HEK293 (cell line): ENCODE results near the gene SLF1.
"Not testable (repeated sequence)": the region's sequence is repeated elsewhere in the genome, so short reads cannot be mapped to it uniquely, and the experiment has no call there.

Experiments
- CTCF ChIA-PET: fragments of 350-600 bp; formaldehyde crosslinking; extraction: SDS; loops from one replicate; lab custom pipeline; 2021; ENCODE audit warnings: antibody characterized with exemption; lab: Yijun Ruan, JAX
- POLR2A ChIA-PET: fragments of 300-600 bp; formaldehyde crosslinking; extraction: SDS; loops from one replicate; lab custom pipeline; 2020; ENCODE audit warnings: antibody characterized with exemption, inconsistent platforms; lab: Yijun Ruan, JAX
- H3K27ac ChIP-seq: fragments of 200-500 bp; sonication (Bioruptor generic); 2 replicates; pipeline ENCODE4 v1.5.1; 2014; ENCODE audit warnings: low read depth, low read length, control low read depth, inconsistent platforms; ENCODE audit errors: extremely low read depth
- H3K36me3 ChIP-seq, 2 experiments: fragments of 200-500 bp in 1 of 2; sonication (Bioruptor generic) in 1 of 2; 1 replicate in 1 of 2; 2 replicates in 1 of 2; pipeline ENCODE4 v1.5.1; 2014 to 2017; ENCODE audit warnings: inconsistent platforms in 2 of 2, low read length in 2 of 2; ENCODE audit not compliant: control insufficient read depth in 2 of 2, insufficient read depth in 1 of 2
- H3K4me1 ChIP-seq: fragments of 200-500 bp; sonication (Bioruptor generic); 2 replicates; pipeline ENCODE4 v1.5.1; 2014; ENCODE audit warnings: mild to moderate bottlenecking, low read length, inconsistent platforms; ENCODE audit not compliant: control insufficient read depth, insufficient read depth
- H3K4me3 ChIP-seq: 2 replicates; pipeline ENCODE4 v1.5.1; 2011; ENCODE audit warnings: low read depth, mild to moderate bottlenecking, control low read depth, low read length, moderate library complexity
- H3K9me3 ChIP-seq: fragments of 200-500 bp; sonication (Bioruptor generic); 2 replicates; pipeline ENCODE4 v1.5.1; 2014; ENCODE audit warnings: low read depth, low read length, inconsistent platforms; ENCODE audit not compliant: control insufficient read depth, insufficient read depth
- BCL6B ChIP-seq: fragments of 450-650 bp; formaldehyde crosslinking; IDR thresholded peaks from 2 replicates; pipeline ENCODE4 v1.5.1; 2017; ENCODE audit warnings: missing biosample characterization, missing genetic modification characterization
- CTCF ChIP-seq: fragments of 450-650 bp; formaldehyde crosslinking; IDR thresholded peaks from 2 replicates; pipeline ENCODE4 v1.5.1; 2016; ENCODE audit warnings: missing biosample characterization, missing genetic modification characterization
- PRDM4 ChIP-seq: fragments of 450-650 bp; formaldehyde crosslinking; IDR thresholded peaks from 2 replicates; pipeline ENCODE4 v1.5.1; 2017; ENCODE audit warnings: missing biosample characterization, missing genetic modification characterization
- SCRT1 ChIP-seq: fragments of 450-650 bp; formaldehyde crosslinking; IDR thresholded peaks from 2 replicates; pipeline ENCODE4 v1.5.1; 2016; ENCODE audit warnings: missing biosample characterization, missing genetic modification characterization, borderline replicate concordance
- SCRT2 ChIP-seq: fragments of 450-650 bp; formaldehyde crosslinking; IDR thresholded peaks from 2 replicates; pipeline ENCODE4 v1.5.1; 2016; ENCODE audit warnings: missing biosample characterization, missing genetic modification characterization
- ZBTB10 ChIP-seq: fragments of 450-650 bp; formaldehyde crosslinking; IDR thresholded peaks from 2 replicates; pipeline ENCODE4 v1.5.1; 2016; ENCODE audit warnings: missing biosample characterization, missing genetic modification characterization
- ZFP37 ChIP-seq: fragments of 450-650 bp; formaldehyde crosslinking; IDR thresholded peaks from 2 replicates; pipeline ENCODE4 v1.5.1; 2016; ENCODE audit warnings: missing biosample characterization, missing genetic modification characterization
- ZIC2 ChIP-seq: fragments of 450-650 bp; formaldehyde crosslinking; IDR thresholded peaks from 2 replicates; pipeline ENCODE4 v1.5.1; 2016; ENCODE audit warnings: missing biosample characterization, missing genetic modification characterization
- ZNF112 ChIP-seq: fragments of 450-650 bp; formaldehyde crosslinking; IDR thresholded peaks from 2 replicates; pipeline ENCODE4 v1.5.0; 2017; ENCODE audit warnings: missing biosample characterization, missing genetic modification characterization
- ZNF114 ChIP-seq: fragments of 450-650 bp; formaldehyde crosslinking; IDR thresholded peaks from 2 replicates; pipeline ENCODE4 v1.5.0; 2017; ENCODE audit warnings: missing biosample characterization, missing genetic modification characterization
- ZNF146 ChIP-seq: fragments of 450-650 bp; formaldehyde crosslinking; IDR thresholded peaks from 2 replicates; pipeline ENCODE4 v1.5.1; 2016; ENCODE audit warnings: missing biosample characterization, missing genetic modification characterization
- ZNF501 ChIP-seq: fragments of 450-650 bp; formaldehyde crosslinking; IDR thresholded peaks from 2 replicates; pipeline ENCODE4 v1.5.1; 2016; ENCODE audit warnings: missing biosample characterization, missing genetic modification characterization
- ZNF549 ChIP-seq: fragments of 450-650 bp; IDR thresholded peaks from 2 replicates; pipeline ENCODE4 v1.5.1; 2018; ENCODE audit warnings: missing biosample characterization, missing genetic modification characterization, mild to moderate bottlenecking, inconsistent platforms, moderate library complexity
- ZNF645 ChIP-seq: fragments of 450-650 bp; formaldehyde crosslinking; IDR thresholded peaks from 2 replicates; pipeline ENCODE4; 2016; ENCODE audit warnings: missing biosample characterization, missing genetic modification characterization
- ZNF677 ChIP-seq: fragments of 450-650 bp; IDR thresholded peaks from 2 replicates; pipeline ENCODE4 v1.5.0; 2018; ENCODE audit warnings: missing biosample characterization, mild to moderate bottlenecking, missing genetic modification characterization, moderate library complexity
- ZNF76 ChIP-seq: fragments of 450-650 bp; formaldehyde crosslinking; IDR thresholded peaks from 2 replicates; pipeline ENCODE4; 2016; ENCODE audit warnings: low read depth, missing biosample characterization, missing genetic modification characterization, borderline replicate concordance
- ZNF792 ChIP-seq: fragments of 450-650 bp; formaldehyde crosslinking; IDR thresholded peaks from 2 replicates; pipeline ENCODE4 v1.5.1; 2016; ENCODE audit warnings: missing biosample characterization, missing genetic modification characterization
- ZSCAN5A ChIP-seq: fragments of 450-650 bp; formaldehyde crosslinking; IDR thresholded peaks from 2 replicates; pipeline ENCODE4 v1.5.1; 2016; ENCODE audit warnings: missing biosample characterization, missing genetic modification characterization
- TF ChIP-seq, protein P1 (sequence below): fragments of 450-650 bp; formaldehyde crosslinking; IDR thresholded peaks from 2 replicates; pipeline ENCODE4 v1.5.1; 2017; ENCODE audit warnings: missing biosample characterization, missing genetic modification characterization

Gene SLF1

DNA sequence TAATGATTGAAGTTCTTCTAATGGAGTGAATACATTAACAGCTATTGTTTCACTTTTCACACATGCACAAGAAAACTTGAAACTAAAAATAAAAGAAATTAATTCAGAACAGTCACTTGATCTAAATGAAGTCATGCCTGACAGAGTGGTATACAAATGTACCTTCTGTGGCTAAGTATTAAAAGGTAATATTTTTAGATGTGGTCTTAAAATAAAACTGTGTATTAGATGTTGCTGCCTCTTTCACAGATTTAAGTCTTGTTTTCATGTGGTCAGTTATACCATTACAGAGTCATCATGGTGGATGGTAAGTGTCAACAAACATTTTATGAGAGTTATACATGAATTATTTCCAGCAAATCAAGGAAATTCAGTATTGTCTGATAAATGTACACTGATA is 47.1 kb upstream of the SLF1 start:
- TF ChIP-seq BCL6B (no peak), ZNF112 (tag by site-specific recombination) (no peak), ZNF76 (tag by site-specific recombination) (no peak), ZNF549 (no peak)
- TF ChIP-seq, all 188 proteins: peak for 0
- Histone ChIP-seq H3K4me1 (no peaks in the 10 kb centered on the region), H3K27ac (no peak overlapping the region), H3K36me3 (no peaks in the 10 kb centered on the region), H3K4me3 (no peak overlapping the region), H3K9me3 (no peaks in the 10 kb centered on the region)
- ChIA-PET CTCF (no interaction called here), POLR2A (no interaction called here)

GRCh38 chr5:94573349-94573748 is 45.1 kb upstream of the SLF1 start:
- POLR2A ChIA-PET, H3K27ac ChIP-seq, H3K36me3 ChIP-seq, H3K4me3 ChIP-seq, H3K9me3 ChIP-seq, CTCF ChIA-PET, H3K4me1 ChIP-seq: not testable (repeated sequence)
- TF ChIP-seq SCRT2 (tag by site-specific recombination) (peak; percentile 40), SCRT1 (tag by site-specific recombination) (0 out of 2 replicates have a peak, but pooled peaks have one; percentile 46)

DNA sequence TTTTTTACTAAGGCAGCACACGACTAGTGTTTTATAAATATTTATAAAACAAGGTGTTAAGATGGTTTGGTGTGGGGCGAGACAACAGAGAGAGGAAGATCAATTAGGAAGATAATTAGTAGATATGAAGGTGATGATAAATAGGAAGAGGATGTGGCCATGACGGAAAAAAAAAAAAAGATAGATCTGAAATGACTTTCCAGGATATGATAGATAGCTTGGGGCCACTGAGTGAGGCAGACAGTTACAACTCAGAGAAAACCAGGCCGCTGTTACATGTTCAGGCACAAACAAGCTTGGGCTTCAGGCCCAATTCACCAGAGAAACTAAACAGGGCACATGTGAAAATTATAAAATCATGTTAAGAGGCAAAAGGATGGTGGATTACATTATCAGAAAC is 43.3 kb upstream of the SLF1 start:
- no peak overlapping the region for H3K4me3 ChIP-seq
- POLR2A ChIA-PET = no interaction called here
- H3K27ac ChIP-seq = no peak overlapping the region
- TF ChIP-seq ZNF549 = no peak
- no peak for TF ChIP-seq ZNF645 (tag by site-specific recombination)
- no peak for TF ChIP-seq ZNF792 (tag by site-specific recombination)
- TF ChIP-seq ZBTB10 (tag by site-specific recombination) = no peak
- no peak for TF ChIP-seq ZNF677 (tag by site-specific recombination)
- no peak for TF ChIP-seq ZIC2 (tag by site-specific recombination)
- no peak for TF ChIP-seq ZNF501 (tag by site-specific recombination)
- TF ChIP-seq PRDM4 (tag by site-specific recombination) = no peak
- TF ChIP-seq, protein P1, sequence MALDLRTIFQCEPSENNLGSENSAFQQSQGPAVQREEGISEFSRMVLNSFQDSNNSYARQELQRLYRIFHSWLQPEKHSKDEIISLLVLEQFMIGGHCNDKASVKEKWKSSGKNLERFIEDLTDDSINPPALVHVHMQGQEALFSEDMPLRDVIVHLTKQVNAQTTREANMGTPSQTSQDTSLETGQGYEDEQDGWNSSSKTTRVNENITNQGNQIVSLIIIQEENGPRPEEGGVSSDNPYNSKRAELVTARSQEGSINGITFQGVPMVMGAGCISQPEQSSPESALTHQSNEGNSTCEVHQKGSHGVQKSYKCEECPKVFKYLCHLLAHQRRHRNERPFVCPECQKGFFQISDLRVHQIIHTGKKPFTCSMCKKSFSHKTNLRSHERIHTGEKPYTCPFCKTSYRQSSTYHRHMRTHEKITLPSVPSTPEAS (tag by site-specific recombination) = no peak
- no peak for TF ChIP-seq ZFP37 (tag by site-specific recombination)
- TF ChIP-seq ZNF114 (tag by site-specific recombination) = no peak
- no peak for TF ChIP-seq ZNF146 (tag by site-specific recombination)
- TF ChIP-seq CTCF (tag by site-specific recombination) = no peak
- TF ChIP-seq ZSCAN5A (tag by site-specific recombination) = no peak

More for the DNA sequence above, 43.3 kb upstream of the SLF1 start:
- Histone ChIP-seq H3K36me3 (no peaks in the 10 kb centered on the region), H3K4me1 (no peaks in the 10 kb centered on the region), H3K9me3 (no peaks in the 10 kb centered on the region)
- CTCF ChIA-PET = no interaction called here
